Panc1 (cell line): ENCODE results near the gene SPDYE17. TPM values are rescaled to one million over a fixed set of nuclear protein-coding genes. Genes with fewer than 3 reads are reported as not detected.
A peak's percentile ranks its signal among the peaks of the same experiment; 100 is the strongest.
"Not testable (repeated sequence)": the region's sequence is repeated elsewhere in the genome, so short reads cannot be mapped to it uniquely, and the experiment has no call there.

Experiments used
- ATAC-seq: fragments of 200-7000 bp; cut with Tn5 transposase; 2 replicates; pipeline ENCODE4 v1.9.1; 2020; ENCODE audit warnings: mild to moderate bottlenecking, moderate library complexity
- BruUV-seq: library from RNA; stranded (reverse); fragments of 400-500 nt; replicated peaks from 2 replicates; lab custom pipeline; 2021; lab: Mats Ljungman, UMichigan
- CTCF ChIA-PET: fragments of 300-600 bp; sonication (Branson Sonifier 250); formaldehyde crosslinking; loops from one replicate; lab custom pipeline; 2022; ENCODE audit warnings: antibody characterized with exemption; lab: Charles Lee
- POLR2A ChIA-PET: fragments of 300-600 bp; sonication (Branson Sonifier 250); formaldehyde crosslinking; loops from one replicate; lab custom pipeline; 2022; ENCODE audit warnings: antibody characterized with exemption; lab: Charles Lee
- DNase-seq: peaks from one replicate; pipeline ENCODE4 v3.0.0-alpha.2; 2010; ENCODE audit warnings: low read depth, low spot score
- H3K27ac ChIP-seq: 2 replicates; pipeline ENCODE4 v1.5.1; 2011; ENCODE audit warnings: mild to moderate bottlenecking, low read length, inconsistent platforms
- H3K27me3 ChIP-seq: fragments of 200-500 bp; sonication (Bioruptor generic); 2 replicates; pipeline ENCODE4 v1.6.0; 2014; ENCODE audit warnings: low read length, inconsistent platforms; ENCODE audit not compliant: control insufficient read depth, insufficient read depth
- H3K36me3 ChIP-seq: fragments of 200-500 bp; sonication (Bioruptor generic); 2 replicates; pipeline ENCODE4 v1.5.1; 2014; ENCODE audit warnings: inconsistent platforms, mild to moderate bottlenecking, low read length, moderate library complexity; ENCODE audit not compliant: control insufficient read depth, insufficient read depth
- H3K4me1 ChIP-seq: 2 replicates; pipeline ENCODE4 v1.5.1; 2011; ENCODE audit warnings: inconsistent platforms, mild to moderate bottlenecking, low read length, moderate library complexity; ENCODE audit not compliant: control insufficient read depth, insufficient read depth
- H3K4me3 ChIP-seq, 2 experiments: 2 replicates each; pipeline ENCODE4 v1.5.1; 2011 to 2012; ENCODE audit warnings: low read depth in 2 of 2, low read length in 2 of 2, mild to moderate bottlenecking in 2 of 2, inconsistent platforms in 1 of 2, moderate library complexity in 1 of 2
- H3K9me3 ChIP-seq: fragments of 200-500 bp; sonication (Bioruptor generic); 2 replicates; pipeline ENCODE4 v1.5.1; 2014; ENCODE audit warnings: low read depth, mild to moderate bottlenecking, inconsistent platforms, low read length, moderate library complexity; ENCODE audit not compliant: control insufficient read depth, insufficient read depth
- in situ Hi-C: cut with HindIII; loops from 2 replicates; pipeline ENCODE4 v1.10.0; 2016; ENCODE audit warnings: low sequenced_read_pairs, low pct_unique_long_range_greater_than_20kb
- intact Hi-C: fragments of 100-400 bp; cut with micrococcal nuclease; formaldehyde crosslinking; loops from one replicate; pipeline ENCODE4 v1.10.0; 2022; ENCODE audit not compliant: unreplicated experiment
- total RNA-seq: library from RNA; stranded (reverse); gene quantifications from one replicate; pipeline ENCODE4 v1.2.1, GENCODE V29; 2021; ENCODE audit not compliant: unreplicated experiment

SPDYE17 gene
- total RNA-seq, 1 experiment from 2014 or later = not detected

DNA sequence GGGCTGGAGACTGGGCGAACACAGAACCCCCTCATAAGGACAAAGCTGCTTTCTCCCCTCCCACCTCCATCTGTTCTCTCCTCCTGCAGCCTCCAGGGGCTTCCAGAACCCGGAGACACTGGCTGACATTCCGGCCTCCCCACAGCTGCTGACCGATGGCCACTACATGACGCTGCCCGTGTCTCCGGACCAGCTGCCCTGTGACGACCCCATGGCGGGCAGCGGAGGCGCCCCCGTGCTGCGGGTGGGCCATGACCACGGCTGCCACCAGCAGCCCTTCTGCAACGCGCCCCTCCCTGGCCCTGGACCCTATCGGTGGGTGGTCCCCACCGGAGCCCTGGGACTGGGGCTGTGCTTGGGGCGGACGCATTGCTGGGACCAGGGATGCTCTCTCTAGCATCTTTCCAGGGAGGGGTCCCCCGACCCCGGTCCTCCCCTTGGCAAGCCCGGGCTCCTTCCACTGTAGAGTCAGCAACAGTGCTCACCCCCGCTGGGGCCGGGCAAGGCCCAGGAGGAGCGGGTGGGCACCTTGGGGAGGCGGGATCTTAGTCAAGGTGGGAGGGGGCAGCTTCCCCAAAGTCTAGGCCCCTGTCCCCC, 26.6 kb downstream of the SPDYE17 start:
- H3K36me3 ChIP-seq, H3K27me3 ChIP-seq, ATAC-seq, DNase-seq, H3K27ac ChIP-seq, H3K4me1 ChIP-seq, in situ Hi-C loops, H3K4me3 ChIP-seq, CTCF ChIA-PET, POLR2A ChIA-PET, H3K9me3 ChIP-seq, intact Hi-C loops, BruUV-seq: not testable (repeated sequence)

DNA sequence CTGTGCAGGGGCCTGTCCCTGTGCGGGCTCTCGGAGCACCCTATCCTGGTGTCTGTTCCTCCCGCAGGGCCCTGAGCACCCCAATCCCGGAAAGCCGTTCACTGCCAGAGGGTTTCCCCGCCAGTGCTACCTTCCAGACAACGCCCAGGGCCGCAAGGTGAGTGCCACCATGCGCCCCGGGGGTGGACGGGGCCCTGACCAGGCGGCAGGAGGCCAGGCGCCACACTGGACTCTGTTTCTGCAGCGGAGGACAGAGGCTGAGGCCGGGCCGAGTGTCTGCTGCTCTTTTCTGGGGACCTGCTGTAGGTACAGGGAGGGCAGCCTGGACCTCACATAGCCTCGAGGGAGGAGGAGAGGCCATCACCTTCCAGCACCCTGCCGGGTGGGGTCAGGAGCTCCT, 28.0 kb downstream of the SPDYE17 start:
- ATAC-seq, BruUV-seq, in situ Hi-C loops, CTCF ChIA-PET, H3K9me3 ChIP-seq, H3K36me3 ChIP-seq, H3K4me3 ChIP-seq, H3K4me1 ChIP-seq, DNase-seq, H3K27me3 ChIP-seq, intact Hi-C loops, H3K27ac ChIP-seq, POLR2A ChIA-PET: not testable (repeated sequence)

DNA sequence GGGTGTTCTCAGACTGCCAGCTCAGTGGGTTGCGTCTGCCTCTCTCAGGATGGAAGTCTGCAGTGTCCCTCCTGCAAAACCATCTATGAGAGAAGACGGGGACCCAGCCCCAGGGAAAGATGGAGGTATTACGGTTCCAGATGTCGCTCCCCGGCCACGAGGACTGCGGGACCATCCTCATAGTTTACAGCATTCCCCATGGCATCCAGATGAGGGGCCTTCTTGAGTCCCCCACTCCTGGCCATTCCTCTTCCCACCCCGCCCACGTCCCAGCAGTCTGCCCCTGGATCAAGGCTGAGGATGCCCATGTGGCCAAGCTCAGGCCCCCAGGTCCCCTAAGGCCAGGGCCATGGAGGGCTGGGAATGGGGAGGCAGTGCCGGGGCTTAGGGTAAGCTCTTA, 28.9 kb downstream of the SPDYE17 start:
- H3K27me3 ChIP-seq, H3K9me3 ChIP-seq, H3K4me1 ChIP-seq, H3K4me3 ChIP-seq, ATAC-seq, in situ Hi-C loops, POLR2A ChIA-PET, CTCF ChIA-PET, H3K27ac ChIP-seq, BruUV-seq, H3K36me3 ChIP-seq, DNase-seq, intact Hi-C loops: not testable (repeated sequence)

DNA sequence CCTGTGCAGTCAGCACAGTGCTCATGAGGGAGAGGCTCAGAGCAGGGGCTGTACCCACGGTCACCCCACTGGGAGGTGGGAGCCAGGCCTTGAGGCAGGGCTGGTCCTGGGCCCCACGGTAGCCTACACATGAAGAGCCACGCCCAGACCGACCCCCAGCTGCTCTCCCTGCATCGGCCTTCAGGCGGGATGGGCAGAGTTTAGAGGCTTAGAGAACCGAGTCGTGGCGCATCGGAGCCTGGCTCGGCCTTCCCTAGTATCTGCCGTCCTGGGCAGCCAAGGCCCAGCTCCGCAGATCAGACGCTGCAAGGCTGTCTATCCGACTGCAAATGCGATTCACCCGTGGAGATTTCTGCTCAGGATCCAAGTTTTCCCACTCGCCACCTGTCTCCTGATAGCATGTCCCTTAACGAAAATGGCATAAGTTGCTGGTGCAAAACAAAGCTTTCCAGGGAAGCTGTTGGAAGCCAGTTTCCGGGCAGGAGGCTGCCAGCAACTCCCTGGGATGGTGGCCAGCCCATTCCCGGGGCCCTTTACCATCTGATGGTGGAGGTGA, 29.4 kb downstream of the SPDYE17 start:
- CTCF ChIA-PET = not testable (repeated sequence)

DNA sequence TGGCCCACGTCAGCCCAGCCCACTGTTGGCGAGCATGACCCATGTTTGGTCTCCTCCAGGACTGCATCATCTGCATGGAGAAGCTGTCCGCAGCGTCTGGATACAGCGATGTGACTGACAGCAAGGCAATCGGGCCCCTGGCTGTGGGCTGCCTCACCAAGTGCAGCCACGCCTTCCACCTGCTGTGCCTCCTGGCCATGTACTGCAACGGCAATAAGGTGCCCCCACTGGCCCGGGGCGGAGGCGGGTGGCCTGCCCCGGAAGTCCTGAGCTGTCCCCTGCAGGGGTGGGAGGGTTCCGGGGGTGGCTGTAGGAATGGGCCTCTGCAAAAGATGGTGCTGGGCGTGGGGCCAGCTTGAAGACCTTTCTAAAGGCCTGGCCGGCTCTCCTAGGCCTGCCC, 30.1 kb downstream of the SPDYE17 start:
- H3K36me3 ChIP-seq, H3K4me3 ChIP-seq, H3K4me1 ChIP-seq, in situ Hi-C loops, H3K9me3 ChIP-seq, H3K27me3 ChIP-seq, intact Hi-C loops, ATAC-seq, DNase-seq, BruUV-seq, CTCF ChIA-PET, POLR2A ChIA-PET, H3K27ac ChIP-seq: not testable (repeated sequence)

More for the DNA sequence above, 29.4 kb downstream of the SPDYE17 start:
- H3K36me3 ChIP-seq, H3K27ac ChIP-seq, intact Hi-C loops, H3K4me1 ChIP-seq, H3K27me3 ChIP-seq, BruUV-seq, ATAC-seq, H3K9me3 ChIP-seq, POLR2A ChIA-PET, DNase-seq, H3K4me3 ChIP-seq, in situ Hi-C loops: not testable (repeated sequence)

DNA sequence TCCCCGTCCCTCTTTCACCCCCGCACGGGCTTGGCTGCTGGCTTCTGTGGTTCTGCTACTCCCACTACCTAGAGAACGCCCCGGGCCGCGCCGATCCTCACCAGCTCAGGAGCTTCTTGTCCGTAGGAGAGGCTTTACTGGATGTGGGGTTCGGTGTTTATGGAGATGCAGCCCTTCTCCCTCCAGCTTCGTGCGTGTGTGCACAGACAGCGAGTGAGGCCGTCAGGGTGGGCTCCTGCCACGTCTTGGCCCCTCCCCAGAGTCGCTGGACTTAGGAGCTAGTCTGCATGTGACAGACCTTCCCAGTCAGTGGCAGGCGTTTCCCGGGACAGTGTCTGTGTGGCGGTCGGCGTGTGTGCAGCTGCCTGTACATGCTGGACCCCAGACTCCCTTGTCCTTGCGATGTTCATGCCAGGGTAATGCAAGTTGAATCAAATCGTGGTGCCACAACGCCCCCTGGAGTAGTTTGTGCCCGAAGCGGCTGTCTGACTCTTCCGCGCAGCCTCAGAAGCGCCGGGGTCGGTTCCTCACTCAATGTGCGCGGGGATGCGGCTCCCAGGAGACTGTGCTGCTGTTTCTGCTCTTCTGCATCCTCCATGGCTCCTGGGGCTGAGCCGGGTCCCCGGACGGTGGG, 32.6 kb downstream of the SPDYE17 start:
- intact Hi-C loops, H3K9me3 ChIP-seq, H3K36me3 ChIP-seq, in situ Hi-C loops, CTCF ChIA-PET, DNase-seq, POLR2A ChIA-PET, H3K4me1 ChIP-seq, BruUV-seq, H3K27me3 ChIP-seq, H3K27ac ChIP-seq, H3K4me3 ChIP-seq: not testable (repeated sequence)
- ATAC-seq = peak; percentile 35

DNA sequence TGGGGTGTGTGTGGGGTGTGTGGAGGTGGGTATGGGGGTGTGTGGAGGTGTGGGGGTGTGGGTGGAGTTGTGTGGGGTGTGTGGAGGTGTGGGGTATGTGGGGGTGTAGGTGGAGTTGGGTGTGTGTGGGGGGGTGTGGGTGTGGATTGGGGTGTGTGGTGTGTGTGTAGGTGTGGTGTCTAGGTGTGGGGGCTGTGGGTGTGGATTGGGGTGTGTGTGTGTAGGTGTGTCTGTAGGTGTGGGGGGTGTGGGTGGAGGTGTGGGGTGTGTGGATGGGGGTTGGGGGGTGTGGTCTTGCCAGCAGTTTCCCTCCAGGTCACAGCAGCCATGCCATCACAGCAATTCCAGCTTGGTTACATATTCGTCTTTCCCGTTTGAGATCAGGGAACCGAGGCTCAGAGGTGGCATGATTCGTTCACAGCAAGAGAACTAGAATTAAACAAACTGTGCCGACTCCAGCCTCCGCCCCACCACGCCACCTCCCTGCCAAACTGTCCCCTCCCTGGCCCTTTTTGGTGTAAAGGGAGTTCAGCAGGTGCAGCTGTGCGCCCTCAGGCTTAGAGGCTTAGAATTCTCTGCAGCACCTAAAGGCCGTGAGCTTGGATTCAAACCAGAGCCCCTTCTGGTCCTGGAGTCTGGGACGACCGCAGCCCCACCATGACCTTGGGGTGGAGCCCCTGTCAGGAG, 33.3 kb downstream of the SPDYE17 start:
- ATAC-seq = peak; percentile 6; the same call in 1 of the 2 replicates
- DNase-seq, in situ Hi-C loops, H3K4me3 ChIP-seq, H3K4me1 ChIP-seq, H3K36me3 ChIP-seq, BruUV-seq, H3K27ac ChIP-seq, intact Hi-C loops, H3K9me3 ChIP-seq, H3K27me3 ChIP-seq, POLR2A ChIA-PET, CTCF ChIA-PET: not testable (repeated sequence)
